HG03025 (cell line): ENCODE data around the gene SAMM50.

Experiments used
- ATAC-seq: cut with Tn5 transposase; IDR thresholded peaks from one replicate; pipeline ENCODE4 v1.9.1; 2021; ENCODE audit warnings: mild to moderate bottlenecking, moderate library complexity; ENCODE audit not compliant: unreplicated experiment, low FRiP score

SAMM50 gene

DNA sequence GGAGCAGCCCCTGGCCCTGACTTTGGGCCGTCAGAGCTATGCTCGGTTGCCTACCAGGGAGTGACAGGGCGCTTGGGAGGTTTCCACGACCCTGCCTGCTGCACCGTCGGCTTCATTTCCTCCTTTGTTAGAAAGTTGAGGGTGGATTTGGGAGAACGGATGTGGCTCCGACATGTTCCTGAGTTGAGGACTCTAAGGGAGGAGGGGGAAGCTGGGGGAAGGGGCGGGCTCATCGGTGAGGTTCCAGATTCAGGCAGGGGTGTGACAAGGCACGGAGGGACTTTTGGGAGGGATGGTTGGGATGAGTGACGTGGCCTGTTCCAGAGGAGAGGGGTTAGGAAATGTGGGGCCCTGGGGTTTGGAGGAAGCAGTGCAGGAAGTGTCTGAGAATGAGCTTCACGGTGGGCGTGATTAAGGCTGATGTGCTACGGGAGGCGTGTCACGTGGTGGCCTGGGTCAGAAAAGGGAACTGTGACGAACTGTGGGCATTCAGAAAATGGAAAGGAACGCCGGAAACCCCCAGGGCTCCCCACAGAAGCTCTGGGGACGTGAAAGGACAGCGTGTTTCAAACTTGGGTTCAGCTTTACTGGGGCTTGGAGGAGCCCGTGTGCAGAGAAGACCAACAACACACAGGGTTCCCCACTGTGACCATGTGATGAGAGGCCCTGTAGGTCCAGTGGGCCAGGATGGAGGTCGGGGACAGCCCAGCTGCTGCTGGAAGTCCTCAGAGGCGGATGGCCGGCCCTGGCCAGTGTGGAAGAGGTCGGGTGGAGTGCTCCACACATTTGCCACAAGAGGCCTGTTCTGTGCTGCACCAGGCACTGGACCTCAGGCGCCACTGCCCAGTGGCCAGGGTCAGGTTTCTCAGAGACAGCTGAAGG, 71.6 kb downstream of the SAMM50 start:
- no peak for ATAC-seq

DNA sequence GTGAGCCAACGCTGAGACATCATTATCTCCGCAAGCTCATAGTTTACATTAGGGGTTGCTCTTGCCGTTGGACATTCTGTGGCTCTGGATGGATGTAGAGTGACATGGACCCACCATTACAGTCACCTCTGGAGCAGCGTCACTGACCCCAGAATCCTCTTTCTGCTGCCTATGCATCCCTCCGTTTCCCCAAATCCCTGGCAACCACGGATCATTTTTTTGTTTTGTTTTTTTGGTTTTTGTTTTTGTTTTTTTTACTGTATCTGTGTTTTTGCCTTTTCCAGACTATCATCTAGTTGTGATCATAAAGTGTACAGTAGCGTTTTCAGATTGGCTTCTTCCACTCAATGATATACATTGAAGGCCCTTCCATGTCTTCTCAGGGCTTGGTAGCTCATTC, 72.8 kb downstream of the SAMM50 start:
- no peak for ATAC-seq

DNA sequence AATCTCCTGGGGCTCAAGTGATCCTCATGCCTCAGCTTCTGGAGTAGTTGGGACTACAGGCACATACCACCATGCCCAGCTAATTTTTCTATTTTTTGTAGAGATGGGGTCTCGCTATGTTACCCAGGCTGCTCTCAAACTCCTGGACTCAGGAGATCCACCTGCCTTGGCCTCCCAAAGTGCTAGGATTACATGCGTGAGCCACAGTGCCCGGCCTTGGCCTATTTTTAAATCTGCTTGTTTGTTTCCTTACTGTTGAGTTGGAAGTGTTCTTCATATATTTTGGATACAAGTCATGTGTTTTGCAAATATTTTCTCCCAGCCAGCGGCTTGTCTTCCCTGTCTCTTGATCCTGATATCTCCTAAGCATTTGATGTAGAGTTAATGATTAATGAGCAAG, 73.8 kb downstream of the SAMM50 start:
- no peak for ATAC-seq

- no peak for ATAC-seq
Measured at GRCh38 chr22:44030051-44030701, 74.9 kb downstream of the SAMM50 start.

GRCh38 chr22:44030702-44031082, 75.5 kb downstream of the SAMM50 start:
- no peak for ATAC-seq

DNA sequence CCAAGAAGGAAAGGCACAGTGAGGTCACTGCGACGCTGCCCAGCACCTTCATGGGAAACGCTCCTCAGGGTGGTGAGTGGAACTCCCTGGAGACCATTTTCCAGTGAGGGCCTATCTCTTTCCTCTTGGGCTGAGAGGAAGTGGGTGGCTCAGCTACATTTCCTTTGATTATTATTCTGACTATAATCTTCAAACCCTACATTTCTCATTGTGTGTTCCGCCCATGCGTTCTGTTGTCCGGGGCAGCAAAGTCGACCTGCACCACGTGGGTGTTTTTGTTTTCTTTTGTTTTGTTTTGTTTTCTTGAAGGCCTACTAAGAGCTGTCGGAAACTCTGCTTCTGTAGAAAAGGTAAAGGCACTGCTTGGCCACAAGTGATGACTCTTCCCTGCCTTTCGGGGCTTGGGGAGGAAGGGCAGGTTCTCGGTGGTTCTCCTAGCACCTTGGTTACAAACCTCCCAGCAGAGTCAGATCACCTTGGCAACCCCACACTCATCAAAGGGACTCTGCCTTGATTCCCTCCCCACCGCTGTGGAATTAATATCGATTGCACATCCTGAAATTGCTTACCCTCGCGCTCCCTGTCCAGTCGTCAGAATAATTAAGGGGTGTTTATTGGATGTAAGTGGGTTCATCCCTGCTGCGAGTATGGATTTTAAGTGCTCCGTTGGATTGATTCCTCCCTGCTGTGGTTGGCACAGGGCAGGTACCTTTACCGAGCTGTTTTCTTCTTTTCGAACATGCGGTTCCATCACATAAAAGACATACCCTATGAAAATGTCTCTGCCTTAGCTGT, 76.1 kb downstream of the SAMM50 start:
- no peak for ATAC-seq

- no peak for ATAC-seq
Measured at GRCh38 chr22:44032126-44032730, 77.0 kb downstream of the SAMM50 start.

DNA sequence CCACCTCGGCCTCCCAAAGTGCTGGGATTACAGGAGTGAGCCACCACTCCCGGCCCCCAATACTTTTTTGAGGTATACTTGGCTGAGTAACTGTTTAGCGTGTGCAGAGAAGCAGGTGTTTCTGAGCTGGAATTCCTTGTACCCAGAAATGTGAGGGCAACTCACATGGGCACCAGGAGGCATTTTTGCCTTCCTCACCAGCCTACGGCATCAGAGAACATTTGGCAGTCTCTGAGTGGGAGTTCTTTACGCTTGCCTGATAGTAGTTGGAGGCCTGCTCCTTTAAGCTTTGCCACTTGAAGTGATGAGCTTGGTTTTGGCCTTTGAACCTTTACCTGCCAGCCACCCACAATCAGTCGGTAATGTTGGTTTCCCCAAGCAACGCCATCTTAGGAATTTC, 78.0 kb downstream of the SAMM50 start:
- no peak for ATAC-seq

GRCh38 chr22:44033694-44034093, 78.5 kb downstream of the SAMM50 start:
- no peak for ATAC-seq

DNA sequence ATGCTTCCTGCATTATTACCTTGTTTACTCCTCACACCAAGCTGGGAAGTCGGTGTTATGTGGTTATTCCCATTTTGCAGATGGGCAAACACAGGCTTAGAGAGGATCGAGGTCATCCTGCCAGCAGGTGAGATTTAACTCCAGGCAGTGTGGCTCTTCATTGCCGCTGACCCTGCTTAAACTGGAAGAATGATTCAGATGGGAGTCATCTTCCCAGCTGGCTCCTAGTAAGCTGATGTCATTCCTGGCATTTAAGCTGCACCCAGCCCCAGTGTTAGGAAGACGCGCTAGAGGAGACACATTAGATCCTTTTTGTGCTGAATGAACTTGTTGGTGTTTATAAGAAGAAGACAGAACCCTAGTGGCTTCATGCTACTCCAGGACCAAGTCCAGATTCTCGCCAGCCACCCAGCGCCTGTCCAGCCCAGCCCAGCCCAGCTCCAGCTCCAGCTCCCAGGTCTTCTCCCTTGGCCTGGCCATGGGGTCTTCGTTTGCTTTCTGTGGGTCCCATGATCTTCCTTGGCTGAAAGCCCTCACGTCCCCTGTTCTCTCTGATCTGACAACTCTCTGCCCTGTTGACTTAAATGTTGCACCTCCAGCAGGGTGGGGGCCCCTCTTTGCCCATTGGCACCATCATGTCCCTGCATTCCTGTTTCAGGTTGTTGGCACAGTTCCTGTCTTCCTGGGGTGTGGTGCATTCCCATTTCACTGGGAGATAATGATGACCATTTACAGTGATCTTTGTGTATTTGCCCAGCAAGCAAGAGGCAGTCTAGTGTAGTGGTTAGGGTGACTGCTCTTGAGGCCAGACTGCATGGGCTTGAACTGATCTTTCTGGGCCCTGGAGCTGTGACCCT, 82.5 kb downstream of the SAMM50 start:
- no peak for ATAC-seq

GRCh38 chr22:44039566-44040171, 84.4 kb downstream of the SAMM50 start:
- ATAC-seq, result no peak

GRCh38 chr22:44042249-44043218, 87.3 kb downstream of the SAMM50 start:
- ATAC-seq, result no peak

- no peak for ATAC-seq
Measured at GRCh38 chr22:44045145-44045544, 89.9 kb downstream of the SAMM50 start.
